HepG2 (cell line): ENCODE measurements around the gene TLE7. TPM values are rescaled to one million over a fixed set of nuclear protein-coding genes. Genes with fewer than 3 reads are reported as not detected.

ENCODE experiments used
- ATAC-seq: fragments of 200-7000 bp; cut with Tn5 transposase; 3 replicates; pipeline ENCODE4 v1.9.1; 2020; ENCODE audit warnings: mild to moderate bottlenecking, moderate library complexity
- BruUV-seq: library from RNA; stranded (reverse); fragments of 400-500 nt; replicated peaks from 2 replicates; lab custom pipeline; 2021; lab: Mats Ljungman, UMichigan
- CTCF ChIA-PET: fragments of 300-600 bp; formaldehyde crosslinking; extraction: SDS; loops from one replicate; lab custom pipeline; 2021; ENCODE audit warnings: low total read pairs, inconsistent platforms, low intra/inter-chr PET ratio; lab: Yijun Ruan, JAX
- POLR2A ChIA-PET: fragments of 350-600 bp; sonication (Branson Sonifier 250); formaldehyde crosslinking; loops from one replicate; lab custom pipeline; 2020; ENCODE audit warnings: antibody characterized with exemption, inconsistent platforms; lab: Yijun Ruan, JAX
- DNase-seq: peaks from one replicate; pipeline ENCODE4 v3.0.0-alpha.2; 2015; ENCODE audit warnings: low spot score
- FAIRE-seq: peaks from 3 replicates; lab custom pipeline; 2011; peaks lifted over from hg19 to GRCh38; lab: Jason Lieb, UNC
- H2AFZ ChIP-seq: one replicate; pipeline ENCODE4 v1.6.1; 2011; ENCODE audit warnings: low read length, inconsistent platforms
- H3K27ac ChIP-seq: fragments of 300-600 bp; 3 replicates; pipeline ENCODE4 v1.8.0; 2011; ENCODE audit warnings: mixed run types, mild to moderate bottlenecking, mixed read lengths, low read length, inconsistent platforms; ENCODE audit not compliant: insufficient read depth; ENCODE audit errors: extremely low read length
- H3K27me3 ChIP-seq, 2 experiments: fragments of 200-600 bp in 1 of 2; 2 replicates in 1 of 2; 3 replicates in 1 of 2; pipeline versions ENCODE4 v1.6.0 to v1.8.0; 2011; ENCODE audit warnings: low read length in 2 of 2, mild to moderate bottlenecking in 2 of 2, moderate library complexity in 2 of 2, inconsistent platforms in 1 of 2; ENCODE audit not compliant: insufficient read depth in 2 of 2, control insufficient read depth in 1 of 2
- H3K36me3 ChIP-seq, 2 experiments: fragments of 200-600 bp in 1 of 2; replicated peaks in 1 of 2; 2 replicates in 1 of 2; 3 replicates in 1 of 2; pipeline versions ENCODE4 v1.5.1 to v1.8.0; 2011; ENCODE audit warnings: low read length in 2 of 2, inconsistent platforms in 1 of 2; ENCODE audit not compliant: insufficient read depth in 2 of 2, control insufficient read depth in 1 of 2
- H3K4me1 ChIP-seq: 2 replicates; pipeline ENCODE4 v1.5.1; 2012; ENCODE audit warnings: low read length, inconsistent platforms; ENCODE audit not compliant: insufficient read depth
- H3K4me2 ChIP-seq: 2 replicates; pipeline ENCODE4 v1.6.0; 2011; ENCODE audit warnings: low read depth, low read length, inconsistent platforms
- H3K4me3 ChIP-seq, 3 experiments: fragments of 200-600 bp in 1 of 3; sonication (generic), shearing (Covaris generic) in 1 of 3; replicated peaks in 1 of 3; 2 replicates each; pipeline ENCODE4 v1.5.1; 2011 to 2016; ENCODE audit warnings: low read length in 3 of 3, inconsistent platforms in 2 of 3, low read depth in 2 of 3, mild to moderate bottlenecking in 2 of 3, control low read depth in 1 of 3, mixed read lengths in 1 of 3; ENCODE audit not compliant: insufficient read depth in 1 of 3
- H3K79me2 ChIP-seq: one replicate; pipeline ENCODE4 v1.6.1; 2011; ENCODE audit warnings: low read length, inconsistent platforms; ENCODE audit not compliant: insufficient read depth
- H3K9ac ChIP-seq: 2 replicates; pipeline ENCODE4 v1.6.0; 2011; ENCODE audit warnings: mild to moderate bottlenecking, low read depth, low read length, inconsistent platforms; ENCODE audit not compliant: insufficient read depth
- H3K9me3 ChIP-seq: 2 replicates; pipeline ENCODE4 v1.5.1; 2012; ENCODE audit warnings: mild to moderate bottlenecking, low read length
- H4K20me1 ChIP-seq: 2 replicates; pipeline ENCODE4 v1.6.0; 2011; ENCODE audit warnings: inconsistent platforms, mild to moderate bottlenecking, low read length, moderate library complexity; ENCODE audit not compliant: insufficient read depth
- JUNB ChIP-seq: sonication (generic); formaldehyde crosslinking; IDR thresholded peaks from 2 replicates; pipeline ENCODE4 v1.8.0; 2022; ENCODE audit warnings: missing genetic modification reagents, mild to moderate bottlenecking, borderline replicate concordance
- MBD4 ChIP-seq: IDR thresholded peaks from 2 replicates; pipeline ENCODE4 v1.6.1; 2012; ENCODE audit warnings: low read length, inconsistent platforms, borderline replicate concordance
- MEIS1 ChIP-seq: sonication (generic); formaldehyde crosslinking; IDR thresholded peaks from 2 replicates; pipeline ENCODE4 v1.9.0; 2021; ENCODE audit warnings: mild to moderate bottlenecking, missing genetic modification reagents, moderate library complexity, borderline replicate concordance
- MNT ChIP-seq: fragments of 450-650 bp; IDR thresholded peaks from 2 replicates; pipeline ENCODE4 v1.6.1; 2016
- NFATC3 ChIP-seq: sonication (generic); formaldehyde crosslinking; IDR thresholded peaks from 2 replicates; pipeline ENCODE4 v1.5.1; 2020; ENCODE audit warnings: mild to moderate bottlenecking, missing genetic modification reagents
- SRF ChIP-seq: IDR thresholded peaks from 2 replicates; pipeline ENCODE4 v1.6.1; 2011; ENCODE audit warnings: mild to moderate bottlenecking, low read depth, low read length, moderate library complexity
- TBL1XR1 ChIP-seq: fragments of 150-350 bp; IDR thresholded peaks from 2 replicates; pipeline ENCODE4 v1.6.1; 2014; ENCODE audit warnings: borderline replicate concordance, low read length; ENCODE audit not compliant: partially characterized antibody
- TSC22D2 ChIP-seq: sonication (generic); formaldehyde crosslinking; IDR thresholded peaks from 2 replicates; pipeline ENCODE4 v1.5.1; 2020; ENCODE audit warnings: missing genetic modification reagents, mild to moderate bottlenecking, borderline replicate concordance
- ZBTB38 ChIP-seq: sonication (generic); formaldehyde crosslinking; IDR thresholded peaks from 2 replicates; pipeline ENCODE4 v1.5.1; 2020; ENCODE audit warnings: mild to moderate bottlenecking, missing genetic modification reagents
- WGBS: methylation state at CpG from one replicate; pipeline ENCODE4 v1.1.6; 2017; ENCODE audit warnings: low lambda C conversion rate; 5-methylcytosine and 5-hydroxymethylcytosine counted together
- in situ Hi-C: cut with HindIII; loops from 2 replicates; pipeline ENCODE4 v1.10.0; 2017; ENCODE audit warnings: low pct_unique_long_range_greater_than_20kb; ENCODE audit not compliant: extremely low pct_ligation_motif_present
- intact Hi-C: fragments of 100-400 bp; cut with micrococcal nuclease; formaldehyde crosslinking; loops from one replicate; pipeline ENCODE4 v1.10.0; 2022; ENCODE audit not compliant: unreplicated experiment
- polyA plus RNA-seq, 8 experiments: library from polyadenylated mRNA; depleted of rRNA in 3 of 8; stranded (reverse) in 7 of 8; unstranded in 1 of 8; fragments of >200 nt; fragmentation: Illumina TruSeq in 4 of 8; extraction: Trizol in 4 of 8; gene quantifications; 2 replicates each; pipeline versions ENCODE4 v1.2.1 to v1.2.3, GENCODE V29; 2011 to 2016; ENCODE audit warnings: low read depth in 4 of 8, missing spikeins in 1 of 8, mixed read lengths in 1 of 8; ENCODE audit not compliant: insufficient read depth in 1 of 8
- total RNA-seq, 5 experiments: library from RNA; depleted of rRNA; stranded (reverse); fragments of >200 nt; fragmentation: Illumina TruSeq; extraction: Trizol; gene quantifications; 2 replicates each; pipeline ENCODE4 v1.2.3, GENCODE V29; 2016; ENCODE audit warnings: low read depth in 1 of 5
- TF ChIP-seq, protein P1 (sequence below): sonication (generic); formaldehyde crosslinking; conservative IDR thresholded peaks from 2 replicates; pipeline ENCODE4 v1.4.0; 2020; ENCODE audit warnings: mild to moderate bottlenecking, missing genetic modification reagents, moderate library complexity
- TF ChIP-seq, protein P2 (sequence below): sonication (generic); formaldehyde crosslinking; IDR thresholded peaks from 2 replicates; pipeline ENCODE4 v1.5.1; 2020; ENCODE audit warnings: mild to moderate bottlenecking, missing genetic modification reagents, moderate library complexity
- TF ChIP-seq, protein P3 (sequence below): sonication (generic); formaldehyde crosslinking; IDR thresholded peaks from 2 replicates; pipeline ENCODE4 v1.4.0; 2020; ENCODE audit warnings: missing genetic modification reagents

Gene TLE7
- total and polyA plus RNA-seq, 2 of the 13 experiments (the other 11 are each of a cell fraction or from before 2014, with no cell fraction given) = not detected

DNA sequence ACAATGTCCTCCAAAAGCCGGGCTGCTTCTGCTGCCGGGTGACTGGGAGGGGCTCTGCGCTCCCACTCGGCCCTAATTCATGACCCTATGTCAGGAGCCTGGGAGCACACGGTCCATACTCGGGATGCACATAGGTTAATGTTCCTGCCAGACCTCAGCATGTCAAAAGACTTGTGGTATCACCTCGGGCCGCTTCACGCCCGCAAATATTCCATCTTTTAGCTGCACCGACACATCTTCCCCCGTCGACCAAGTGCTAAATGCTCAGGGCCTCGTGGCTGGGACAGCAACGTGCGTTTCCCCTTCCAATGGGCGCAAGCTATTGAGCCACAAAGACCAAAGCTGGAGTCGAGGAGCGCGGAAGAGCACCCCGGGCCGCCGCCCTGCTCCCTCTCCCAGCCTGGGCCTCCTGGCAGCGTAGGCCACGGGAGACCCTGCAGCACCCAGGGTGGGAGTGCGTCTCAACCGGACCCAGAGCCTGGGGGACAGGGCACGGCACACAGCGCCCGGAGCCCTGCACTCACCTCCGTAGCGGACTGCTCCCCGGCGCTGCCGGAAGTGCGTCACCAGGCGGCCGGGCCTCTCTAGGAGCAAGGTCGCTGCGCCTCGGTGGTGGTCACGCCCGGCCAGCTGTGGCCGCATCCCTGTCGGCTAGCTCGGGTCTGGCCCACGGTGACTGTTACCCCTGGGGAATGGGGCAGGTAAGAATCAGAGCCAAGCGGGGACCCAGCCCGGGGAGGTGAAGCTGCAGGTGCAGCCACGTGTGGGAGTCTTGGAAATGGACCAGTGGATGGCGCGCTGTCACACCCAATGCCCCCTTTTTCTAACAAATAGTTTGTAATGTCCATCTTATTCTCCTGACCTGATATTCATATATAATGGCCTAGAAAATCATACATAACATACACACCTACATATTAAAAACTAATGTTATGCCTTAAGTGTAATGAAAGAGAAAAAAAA lies 20.1 kb upstream of the TLE7 start, which contains the start of gene ZNF23:
Gene ZNF23 (minus strand): TSS at position 562 of the 963 bp plus-strand sequence. CDS start 5,451 bp downstream, outside the sequence.
- H3K79me2 ChIP-seq = peaks cover 21% of the 10 kb centered on the region
- H4K20me1 ChIP-seq = no peaks in the 10 kb centered on the region
- no peaks in the 10 kb centered on the region for H3K9me3 ChIP-seq
- FAIRE-seq (peak; percentile 68), ATAC-seq (peak; percentile 99), DNase-seq (peak; percentile 64)
- ChIA-PET POLR2A (interaction anchor here (0.6 to 3.4 kb wide), 15 partner anchors 13 to 209 kb away, joined by 3 to 58 read pairs (median 4); partner anchors contain the start of genes CMTR2 and ZNF19), CTCF (interaction anchor here (0.7 kb wide), 1 partner anchor 23 kb away, joined by 3 read pairs; no protein-coding TSS in a partner anchor)
- in situ Hi-C loops (no loop called here), intact Hi-C loops (loop anchor here (1.0 to 5.0 kb wide), 2 partner anchors 22 to 35 kb away; no protein-coding TSS in a partner anchor)
- peak within 1 kb of the TSS; percentile 64 for H3K27ac ChIP-seq
- H3K27me3 ChIP-seq = no peaks in the 10 kb centered on the region; a peak in 1 of 5 replicates
- peak within 1 kb of the TSS; percentile 86 for H3K4me2 ChIP-seq
- peaks cover 25% of the 10 kb centered on the region for H3K4me1 ChIP-seq
- H3K36me3 ChIP-seq = no peaks in the 10 kb centered on the region
- WGBS = 3% methylated on average over 16 of the region's 52 CpGs
- H3K4me3 ChIP-seq = peak within 1 kb of the TSS; percentile 73 to 90 (median 89)
- peak within 1 kb of the TSS; percentile 65 for H2AFZ ChIP-seq
- BruUV-seq = TSS peak; percentile 77
- peak within 1 kb of the TSS; percentile 86 for H3K9ac ChIP-seq
- TF ChIP-seq SRF (peak; percentile 55; the same call in 1 of the 2 replicates), MBD4 (no peak), JUNB (CRISPR knock-in tag) (no peak), MNT (no peak; the same call in none of the 2 replicates), ZBTB38 (peak; percentile 93), MEIS1 (CRISPR knock-in tag) (peak; percentile 69; the same call in 1 of the 2 replicates), TBL1XR1 (peak; percentile 55), TSC22D2 (CRISPR knock-in tag) (peak; percentile 95; the same call in 1 of the 2 replicates), NFATC3 (CRISPR knock-in tag) (peak; percentile 94)
- TF ChIP-seq, protein P1, sequence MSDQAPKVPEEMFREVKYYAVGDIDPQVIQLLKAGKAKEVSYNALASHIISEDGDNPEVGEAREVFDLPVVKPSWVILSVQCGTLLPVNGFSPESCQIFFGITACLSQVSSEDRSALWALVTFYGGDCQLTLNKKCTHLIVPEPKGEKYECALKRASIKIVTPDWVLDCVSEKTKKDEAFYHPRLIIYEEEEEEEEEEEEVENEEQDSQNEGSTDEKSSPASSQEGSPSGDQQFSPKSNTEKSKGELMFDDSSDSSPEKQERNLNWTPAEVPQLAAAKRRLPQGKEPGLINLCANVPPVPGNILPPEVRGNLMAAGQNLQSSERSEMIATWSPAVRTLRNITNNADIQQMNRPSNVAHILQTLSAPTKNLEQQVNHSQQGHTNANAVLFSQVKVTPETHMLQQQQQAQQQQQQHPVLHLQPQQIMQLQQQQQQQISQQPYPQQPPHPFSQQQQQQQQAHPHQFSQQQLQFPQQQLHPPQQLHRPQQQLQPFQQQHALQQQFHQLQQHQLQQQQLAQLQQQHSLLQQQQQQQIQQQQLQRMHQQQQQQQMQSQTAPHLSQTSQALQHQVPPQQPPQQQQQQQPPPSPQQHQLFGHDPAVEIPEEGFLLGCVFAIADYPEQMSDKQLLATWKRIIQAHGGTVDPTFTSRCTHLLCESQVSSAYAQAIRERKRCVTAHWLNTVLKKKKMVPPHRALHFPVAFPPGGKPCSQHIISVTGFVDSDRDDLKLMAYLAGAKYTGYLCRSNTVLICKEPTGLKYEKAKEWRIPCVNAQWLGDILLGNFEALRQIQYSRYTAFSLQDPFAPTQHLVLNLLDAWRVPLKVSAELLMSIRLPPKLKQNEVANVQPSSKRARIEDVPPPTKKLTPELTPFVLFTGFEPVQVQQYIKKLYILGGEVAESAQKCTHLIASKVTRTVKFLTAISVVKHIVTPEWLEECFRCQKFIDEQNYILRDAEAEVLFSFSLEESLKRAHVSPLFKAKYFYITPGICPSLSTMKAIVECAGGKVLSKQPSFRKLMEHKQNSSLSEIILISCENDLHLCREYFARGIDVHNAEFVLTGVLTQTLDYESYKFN (CRISPR knock-in tag) = peak; percentile 38; the same call in 1 of the 2 replicates
- TF ChIP-seq, protein P2, sequence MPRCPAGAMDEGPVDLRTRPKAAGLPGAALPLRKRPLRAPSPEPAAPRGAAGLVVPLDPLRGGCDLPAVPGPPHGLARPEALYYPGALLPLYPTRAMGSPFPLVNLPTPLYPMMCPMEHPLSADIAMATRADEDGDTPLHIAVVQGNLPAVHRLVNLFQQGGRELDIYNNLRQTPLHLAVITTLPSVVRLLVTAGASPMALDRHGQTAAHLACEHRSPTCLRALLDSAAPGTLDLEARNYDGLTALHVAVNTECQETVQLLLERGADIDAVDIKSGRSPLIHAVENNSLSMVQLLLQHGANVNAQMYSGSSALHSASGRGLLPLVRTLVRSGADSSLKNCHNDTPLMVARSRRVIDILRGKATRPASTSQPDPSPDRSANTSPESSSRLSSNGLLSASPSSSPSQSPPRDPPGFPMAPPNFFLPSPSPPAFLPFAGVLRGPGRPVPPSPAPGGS (CRISPR knock-in tag) = peak; percentile 73
- TF ChIP-seq, protein P3, sequence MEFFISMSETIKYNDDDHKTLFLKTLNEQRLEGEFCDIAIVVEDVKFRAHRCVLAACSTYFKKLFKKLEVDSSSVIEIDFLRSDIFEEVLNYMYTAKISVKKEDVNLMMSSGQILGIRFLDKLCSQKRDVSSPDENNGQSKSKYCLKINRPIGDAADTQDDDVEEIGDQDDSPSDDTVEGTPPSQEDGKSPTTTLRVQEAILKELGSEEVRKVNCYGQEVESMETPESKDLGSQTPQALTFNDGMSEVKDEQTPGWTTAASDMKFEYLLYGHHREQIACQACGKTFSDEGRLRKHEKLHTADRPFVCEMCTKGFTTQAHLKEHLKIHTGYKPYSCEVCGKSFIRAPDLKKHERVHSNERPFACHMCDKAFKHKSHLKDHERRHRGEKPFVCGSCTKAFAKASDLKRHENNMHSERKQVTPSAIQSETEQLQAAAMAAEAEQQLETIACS (CRISPR knock-in tag) = peak; percentile 6; the same call in 1 of the 2 replicates
